SU-DHL-6 (cell line): ENCODE results near the gene JPT1.

Source experiments
- CTCF ChIP-seq: fragments of 200-600 bp; sonication (generic); IDR thresholded peaks from one replicate; pipeline ENCODE4 v1.5.1; 2017; ENCODE audit warnings: antibody characterized with exemption, mild to moderate bottlenecking, low read length, moderate library complexity; ENCODE audit not compliant: insufficient read depth, poor library complexity, severe bottlenecking
- EZH2phosphoT487 ChIP-seq: fragments of 200-600 bp; sonication (generic), shearing (Covaris generic); conservative IDR thresholded peaks from 2 replicates; pipeline ENCODE4 v1.6.1; 2018; ENCODE audit warnings: mild to moderate bottlenecking, antibody characterized with exemption, low read length, moderate library complexity, mixed read lengths

- no peak for TF ChIP-seq CTCF
- TF ChIP-seq EZH2phosphoT487 = no peak
These were observed 54.3 kb downstream of the JPT1 start for GRCh38 chr17:75099881-75100595.
